HG03095 (cell line): Measurements from ENCODE around the gene RBM18.

Experiments
- ATAC-seq: cut with Tn5 transposase; IDR thresholded peaks from one replicate; pipeline ENCODE4 v1.9.1; 2021; ENCODE audit warnings: moderate library complexity; ENCODE audit not compliant: unreplicated experiment

The RBM18 gene

GRCh38 chr9:122207096-122207495, 57.5 kb downstream of the RBM18 start:
- ATAC-seq = no peak

DNA sequence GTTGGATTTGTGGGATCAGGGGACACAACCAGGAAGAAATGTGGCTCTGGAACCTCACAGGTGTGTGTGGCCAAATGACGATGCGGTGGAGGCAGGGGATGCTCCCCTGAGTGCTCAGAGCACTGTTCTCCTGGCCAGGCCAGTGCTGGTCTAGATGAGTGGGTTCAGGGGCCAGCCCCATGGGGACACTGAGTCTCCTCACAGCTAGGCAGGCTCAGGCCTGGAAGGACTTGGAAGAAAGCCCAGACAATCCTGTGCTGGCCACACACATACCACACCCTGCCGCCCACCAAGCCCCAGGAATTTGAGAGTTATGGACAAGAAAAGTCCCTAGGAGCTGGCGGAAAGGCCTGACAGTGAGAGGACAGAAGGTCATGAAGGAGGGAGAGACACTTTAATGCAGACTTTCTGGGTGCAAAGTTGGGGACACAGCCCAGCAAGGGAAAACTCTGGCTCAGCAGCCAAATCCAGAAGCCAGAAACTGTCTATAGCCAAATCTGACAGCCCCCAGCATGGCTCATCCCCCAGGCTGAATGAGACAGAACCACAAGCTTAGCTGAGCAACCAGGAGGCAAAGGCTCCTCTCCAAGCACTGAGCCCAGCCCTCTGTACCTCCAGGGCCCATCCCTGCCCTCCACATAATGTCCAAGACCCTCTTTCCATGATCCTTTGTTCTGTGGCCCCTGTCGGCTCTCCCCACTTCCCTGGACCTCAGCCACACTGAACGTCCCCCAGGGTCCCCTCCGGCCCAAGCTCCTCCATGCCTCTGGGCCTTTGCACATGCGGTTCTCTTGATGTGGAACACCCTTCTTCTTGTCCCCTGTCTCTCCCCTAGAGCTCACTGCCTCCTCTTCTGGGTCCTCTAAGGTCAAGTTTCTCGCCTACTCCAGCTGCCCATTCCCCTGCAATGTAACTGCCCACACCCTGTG, 58.3 kb downstream of the RBM18 start:
- ATAC-seq = no peak

DNA sequence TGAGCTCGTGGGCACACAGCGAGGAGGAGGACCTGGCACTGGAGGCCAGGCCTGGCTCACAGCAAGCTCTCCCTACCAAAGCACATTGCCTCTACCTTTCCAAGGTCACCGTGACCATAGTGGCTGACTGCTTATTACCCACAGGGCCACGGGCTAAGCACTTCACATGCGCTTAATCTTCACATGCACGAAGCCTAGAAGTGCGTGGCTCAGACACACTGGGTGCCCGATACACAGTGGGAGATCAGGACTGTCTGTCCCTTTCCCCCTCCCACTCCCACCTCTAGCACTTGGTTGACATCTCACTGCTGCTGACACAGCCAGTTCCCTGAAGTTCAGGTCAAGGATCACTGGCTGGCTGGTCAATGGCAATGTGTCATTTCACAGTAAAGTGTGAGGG, 59.5 kb downstream of the RBM18 start:
- no peak for ATAC-seq

GRCh38 chr9:122204491-122204890, 60.1 kb downstream of the RBM18 start:
- no peak for ATAC-seq

GRCh38 chr9:122204055-122204454, 60.6 kb downstream of the RBM18 start:
- ATAC-seq = no peak

- no peak for ATAC-seq
These were observed 62.5 kb downstream of the RBM18 start for GRCh38 chr9:122202111-122202510.

GRCh38 chr9:122201641-122202040, 63.0 kb downstream of the RBM18 start:
- no peak for ATAC-seq

- no peak for ATAC-seq
These were observed 63.6 kb downstream of the RBM18 start for GRCh38 chr9:122200960-122201595.

- no peak for ATAC-seq
These were observed 66.8 kb downstream of the RBM18 start for GRCh38 chr9:122197882-122198281.

DNA sequence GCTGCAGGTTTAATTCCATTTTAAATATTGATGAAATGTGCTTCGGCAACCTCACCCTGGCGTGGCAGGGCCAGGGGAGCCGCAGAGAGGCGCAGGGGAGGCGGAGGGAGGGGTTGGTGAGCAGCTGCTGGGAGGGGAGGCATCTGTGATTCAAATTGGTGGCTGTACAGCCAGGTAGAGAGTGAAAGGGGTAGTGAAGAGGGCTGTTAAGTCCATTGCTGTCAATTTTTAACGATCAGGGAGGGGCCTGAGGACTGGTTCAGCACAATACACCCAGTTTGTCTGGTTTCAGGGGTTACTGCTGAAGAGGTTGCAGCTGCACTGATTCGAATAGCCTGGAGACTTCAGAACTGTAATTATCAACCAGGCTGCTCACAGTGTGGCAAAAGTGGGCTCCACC, 67.2 kb downstream of the RBM18 start:
- no peak for ATAC-seq

DNA sequence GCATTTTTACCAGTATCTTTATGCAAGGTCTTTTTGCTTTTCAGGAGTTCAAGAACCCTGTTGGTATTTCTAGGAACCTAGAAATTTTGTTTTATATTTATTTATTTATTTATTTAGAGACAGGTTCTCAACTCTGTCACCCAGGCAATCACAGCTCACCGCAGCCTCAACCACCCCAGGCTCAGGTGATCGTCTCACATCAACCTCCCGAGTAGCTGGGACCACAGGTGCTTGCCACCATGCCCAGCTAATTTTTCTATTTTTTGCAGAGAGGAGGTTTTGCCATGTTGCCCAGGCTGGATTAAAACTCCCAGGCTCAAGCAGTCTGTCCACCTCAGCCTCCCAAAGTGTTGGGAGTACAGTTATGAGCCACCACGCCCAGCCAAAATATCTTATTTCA, 68.8 kb downstream of the RBM18 start:
- no peak for ATAC-seq

- no peak for ATAC-seq
These were observed 71.0 kb downstream of the RBM18 start for GRCh38 chr9:122193651-122194050.

GRCh38 chr9:122192914-122193525, 71.6 kb downstream of the RBM18 start:
- ATAC-seq = no peak

DNA sequence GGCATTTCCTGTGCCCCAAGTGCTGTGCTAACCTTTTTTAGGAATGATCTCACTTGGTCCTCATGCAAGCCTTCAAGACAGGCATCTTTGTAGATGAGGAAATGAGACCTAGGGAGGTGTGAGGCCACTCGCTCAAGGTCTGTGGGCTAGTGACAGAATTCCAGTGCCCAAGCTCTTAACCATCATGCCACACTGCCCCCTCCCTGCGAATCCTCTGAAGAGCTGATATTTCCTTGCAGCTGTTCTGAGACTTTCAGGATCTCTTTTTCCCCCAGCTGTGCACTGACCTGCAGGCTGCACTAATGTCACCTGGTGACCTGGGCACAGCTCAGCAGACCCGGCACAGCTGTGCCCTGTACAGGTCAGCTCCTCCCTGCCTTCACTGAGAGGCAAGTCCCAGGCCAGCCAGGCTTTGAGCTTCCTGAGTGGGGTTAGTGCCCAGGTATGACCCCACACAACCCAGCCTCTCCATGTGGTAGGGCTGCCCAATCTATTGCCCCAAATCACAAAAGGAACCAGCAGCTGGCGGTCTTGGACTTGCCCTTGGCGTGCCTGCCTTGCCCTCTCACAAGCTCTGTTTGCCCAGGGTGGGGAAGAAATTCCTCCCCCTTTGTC, 72.3 kb downstream of the RBM18 start:
- ATAC-seq = no peak

DNA sequence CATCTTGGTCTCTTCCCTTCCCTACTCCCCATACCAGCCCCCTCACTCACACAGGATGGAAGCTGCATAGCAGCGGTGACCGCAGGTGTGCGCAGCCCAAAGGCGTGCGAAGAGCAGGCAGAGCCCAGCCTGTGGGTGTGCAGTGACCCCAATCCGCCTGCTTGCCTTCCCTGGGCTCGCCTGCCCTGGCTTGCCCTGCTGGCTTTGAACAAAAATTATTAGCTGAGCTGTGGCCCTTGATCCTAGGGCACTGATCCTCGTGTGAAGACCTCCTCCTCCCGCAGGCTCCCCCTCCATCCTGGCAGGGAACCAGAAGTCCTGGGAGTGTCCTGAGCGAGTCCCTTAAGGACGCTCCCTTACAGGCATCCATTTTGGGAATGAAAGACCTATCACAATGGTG, 73.1 kb downstream of the RBM18 start:
- no peak for ATAC-seq

DNA sequence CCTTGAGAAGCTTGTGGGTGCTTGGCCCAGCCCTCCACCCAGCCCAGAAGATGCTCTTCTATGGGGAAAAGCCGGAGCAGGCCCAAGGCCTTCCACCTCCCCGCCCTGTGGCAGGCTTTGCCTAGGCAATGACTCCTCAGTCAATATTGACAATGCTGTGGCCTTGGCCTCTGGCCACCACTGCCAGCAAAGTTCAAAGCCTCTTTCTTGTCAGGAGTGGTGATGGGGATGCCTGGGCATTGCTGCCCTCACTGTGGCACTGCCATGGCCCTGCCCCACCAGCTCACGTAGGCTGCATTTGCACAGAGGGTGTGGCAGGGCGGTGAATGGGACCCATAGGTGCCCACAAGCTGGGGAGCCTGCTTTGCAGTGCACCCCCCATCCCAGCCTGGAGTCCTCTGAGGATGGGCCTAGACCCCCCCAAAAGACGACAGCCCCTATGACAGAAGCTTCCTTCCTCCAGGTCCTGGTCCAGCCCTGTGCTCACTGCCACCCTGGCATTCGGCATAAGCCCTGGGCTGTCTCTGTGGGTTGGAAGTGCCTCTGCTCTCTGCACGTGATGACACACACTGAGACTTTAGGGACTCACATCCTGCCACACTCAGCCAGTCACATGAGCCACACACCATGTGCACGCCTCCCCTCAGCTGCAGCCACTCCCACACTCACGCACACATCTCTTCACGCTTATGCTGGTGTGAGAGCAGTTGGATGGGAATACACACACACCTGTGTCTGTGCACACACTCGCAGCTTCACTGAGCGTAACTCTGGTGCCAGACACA, 73.9 kb downstream of the RBM18 start:
- ATAC-seq = no peak

- ATAC-seq = no peak
These were observed 76.3 kb downstream of the RBM18 start for GRCh38 chr9:122188369-122188768.
